Measurements from ENCODE around the gene FKBP4.

Gene FKBP4

DNA sequence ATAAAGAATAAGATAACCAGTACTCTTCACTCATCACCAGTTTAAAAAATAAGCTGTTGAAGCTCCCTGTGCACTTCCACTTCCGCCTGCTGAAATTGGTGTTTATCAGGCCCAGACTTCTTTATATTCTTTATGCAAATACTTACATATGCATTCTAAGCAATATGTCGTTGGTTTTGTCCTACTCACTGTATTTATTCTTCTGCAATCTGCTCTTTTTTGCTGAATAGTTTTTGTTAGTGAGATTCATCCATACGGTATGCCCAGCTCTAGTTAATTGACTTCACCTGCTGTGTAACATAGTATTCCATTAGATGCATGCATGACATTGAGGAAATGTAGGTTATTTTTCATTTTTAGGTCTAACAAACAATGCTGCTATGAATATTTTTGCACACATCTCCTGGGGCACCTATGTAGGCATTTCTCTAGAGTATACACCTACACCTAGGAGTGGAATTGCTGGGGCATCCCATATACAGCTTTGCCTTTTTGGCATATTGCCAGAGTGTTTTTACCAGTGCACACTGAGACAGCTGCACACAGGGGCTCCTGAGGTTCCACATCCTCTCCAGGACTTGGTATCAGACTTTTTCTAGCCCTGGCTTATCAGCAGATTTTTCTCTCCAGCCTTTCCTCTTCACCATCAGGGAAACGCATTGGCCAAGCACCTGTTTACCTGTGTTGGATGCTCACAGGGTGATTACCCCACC, 41.1 kb downstream of the FKBP4 start:
- no peak for DNase-seq (ENCODE audit: extremely low spot score)
- ChIA-PET POLR2A (interaction anchor here (0.9 to 2.1 kb wide), 2 partner anchors 9 to 23 kb away, joined by 3 to 6 read pairs; no protein-coding TSS in a partner anchor), CTCF (interaction anchor here (1.0 kb wide), 1 partner anchor 10 kb away, joined by 3 read pairs; no protein-coding TSS in a partner anchor)
- TF ChIP-seq, protein P1, sequence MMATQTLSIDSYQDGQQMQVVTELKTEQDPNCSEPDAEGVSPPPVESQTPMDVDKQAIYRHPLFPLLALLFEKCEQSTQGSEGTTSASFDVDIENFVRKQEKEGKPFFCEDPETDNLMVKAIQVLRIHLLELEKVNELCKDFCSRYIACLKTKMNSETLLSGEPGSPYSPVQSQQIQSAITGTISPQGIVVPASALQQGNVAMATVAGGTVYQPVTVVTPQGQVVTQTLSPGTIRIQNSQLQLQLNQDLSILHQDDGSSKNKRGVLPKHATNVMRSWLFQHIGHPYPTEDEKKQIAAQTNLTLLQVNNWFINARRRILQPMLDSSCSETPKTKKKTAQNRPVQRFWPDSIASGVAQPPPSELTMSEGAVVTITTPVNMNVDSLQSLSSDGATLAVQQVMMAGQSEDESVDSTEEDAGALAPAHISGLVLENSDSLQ (IDR thresholded peaks at IDR 0.05): no peak
- TF ChIP-seq HDGF (IDR thresholded peaks at IDR 0.05; ENCODE audit: borderline replicate concordance): no peak
- TF ChIP-seq BHLHE40 (IDR thresholded peaks at IDR 0.05; ENCODE audit: borderline replicate concordance): no peak
- TF ChIP-seq CTBP1 (IDR thresholded peaks at IDR 0.05; ENCODE audit: borderline replicate concordance): no peak
- no peak for TF ChIP-seq FOXA1 (IDR thresholded peaks at IDR 0.05)
- no peak for TF ChIP-seq ZNF384 (IDR thresholded peaks at IDR 0.05)

DNA sequence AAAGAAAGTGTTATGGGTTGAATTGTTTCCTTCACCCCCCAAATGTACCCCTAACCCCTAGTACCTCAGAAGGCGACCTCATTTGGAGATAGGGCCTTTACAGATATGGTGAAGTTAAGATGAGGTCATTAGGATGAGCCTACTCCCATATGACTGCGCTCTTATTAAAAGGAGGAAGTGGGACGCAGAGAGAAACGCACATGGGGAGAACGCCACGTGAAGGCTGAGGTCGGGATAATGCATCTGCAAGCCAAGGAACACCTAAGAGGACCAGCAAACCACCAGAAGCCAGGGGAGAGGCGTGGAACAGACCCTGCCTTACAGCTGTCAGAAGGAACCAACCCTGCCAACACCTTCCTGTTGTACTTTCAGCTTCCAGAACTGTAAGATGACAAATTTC, 41.8 kb downstream of the FKBP4 start:
- TF ChIP-seq HDGF (IDR thresholded peaks at IDR 0.05; ENCODE audit: borderline replicate concordance) (no peak), FOXA1 (IDR thresholded peaks at IDR 0.05) (no peak), SUZ12 (IDR thresholded peaks at IDR 0.05) (no peak), NFRKB (IDR thresholded peaks at IDR 0.05) (no peak), BHLHE40 (IDR thresholded peaks at IDR 0.05; ENCODE audit: borderline replicate concordance) (no peak), FOXK2 (IDR thresholded peaks at IDR 0.05) (no peak), L3MBTL2 (conservative IDR thresholded peaks at IDR 0.05) (no peak), CTBP1 (IDR thresholded peaks at IDR 0.05; ENCODE audit: borderline replicate concordance) (no peak), FOXM1 (IDR thresholded peaks at IDR 0.05; ENCODE audit: borderline replicate concordance) (no peak), ARNT (IDR thresholded peaks at IDR 0.05) (no peak), ZNF384 (IDR thresholded peaks at IDR 0.05) (no peak), LEF1 (IDR thresholded peaks at IDR 0.05; ENCODE audit: borderline replicate concordance) (no peak), SP1 (IDR thresholded peaks at IDR 0.05) (no peak), ELF4 (IDR thresholded peaks at IDR 0.05) (no peak), TARDBP (IDR thresholded peaks at IDR 0.05) (no peak)
- TF ChIP-seq, protein P1 (IDR thresholded peaks at IDR 0.05): no peak
- no peak for DNase-seq (ENCODE audit: extremely low spot score)
- POLR2A ChIA-PET: interaction anchor here (0.9 kb wide), 1 partner anchor 8 kb away, joined by 3 read pairs; no protein-coding TSS in a partner anchor
- CTCF ChIA-PET: no interaction called here

DNA sequence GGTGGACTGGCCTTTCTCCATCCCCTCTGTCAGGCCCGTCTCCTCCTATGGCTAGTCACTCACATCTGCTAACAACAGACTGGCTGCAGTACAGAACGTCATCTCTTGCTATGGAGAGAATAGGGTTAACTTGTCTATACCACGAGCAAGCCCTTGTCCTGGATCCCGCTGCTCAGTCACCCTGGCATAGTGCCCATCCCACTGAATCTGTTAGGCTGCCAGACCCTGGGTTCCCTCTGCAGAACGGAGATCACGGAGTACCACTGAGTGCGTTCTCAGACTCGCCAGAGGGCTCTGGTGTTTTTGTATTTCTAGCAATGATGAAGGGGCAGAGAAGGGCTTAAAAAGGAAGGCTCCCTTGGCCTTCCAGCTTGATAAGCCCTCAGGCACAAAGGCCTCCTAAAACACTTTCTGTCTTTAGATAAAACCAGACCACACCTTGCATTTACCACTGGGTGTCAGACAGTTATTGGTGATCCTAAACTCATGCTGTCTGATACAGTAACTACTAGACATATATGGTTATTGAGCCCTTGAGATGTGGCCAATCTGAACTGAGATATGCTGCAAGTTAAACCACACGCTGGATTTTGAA, 46.4 kb downstream of the FKBP4 start:
- CTCF ChIA-PET: no interaction called here
- TF ChIP-seq HDGF (IDR thresholded peaks at IDR 0.05; ENCODE audit: borderline replicate concordance): no peak
- no peak for TF ChIP-seq TARDBP (IDR thresholded peaks at IDR 0.05)
- TF ChIP-seq, protein P1 (IDR thresholded peaks at IDR 0.05): no peak
- TF ChIP-seq FOXK2 (IDR thresholded peaks at IDR 0.05): no peak
- POLR2A ChIA-PET: no interaction called here
- DNase-seq (ENCODE audit: extremely low spot score): no peak

DNA sequence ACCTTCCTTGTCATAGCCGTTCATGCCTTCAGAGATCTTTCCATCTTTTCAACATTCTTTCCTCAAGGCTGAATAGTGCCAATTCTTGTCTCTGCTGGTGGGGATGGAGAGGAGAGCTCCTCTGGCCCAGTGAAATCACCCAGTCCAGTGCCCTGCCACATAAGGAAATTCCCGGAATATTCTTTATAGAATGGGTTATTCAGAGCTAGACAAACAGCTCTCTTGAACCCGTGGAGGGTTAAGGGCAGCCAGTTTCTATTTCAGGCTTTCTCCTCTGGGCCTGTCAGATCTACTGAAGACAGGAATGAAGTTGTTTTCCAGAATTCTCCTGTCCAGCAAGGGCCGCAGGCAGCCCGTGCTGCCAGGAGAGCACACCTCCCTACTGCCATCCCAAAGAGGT, 48.2 kb downstream of the FKBP4 start:
- ChIA-PET POLR2A (no interaction called here), CTCF (no interaction called here)
- DNase-seq (ENCODE audit: extremely low spot score): no peak
- no peak for TF ChIP-seq ARNT (IDR thresholded peaks at IDR 0.05)
- no peak for TF ChIP-seq TARDBP (IDR thresholded peaks at IDR 0.05)
- no peak for TF ChIP-seq FOXM1 (IDR thresholded peaks at IDR 0.05; ENCODE audit: borderline replicate concordance)
- no peak for TF ChIP-seq FOXK2 (IDR thresholded peaks at IDR 0.05)
- no peak for TF ChIP-seq SUZ12 (IDR thresholded peaks at IDR 0.05)
- no peak for TF ChIP-seq BHLHE40 (IDR thresholded peaks at IDR 0.05; ENCODE audit: borderline replicate concordance)
- TF ChIP-seq ELF4 (IDR thresholded peaks at IDR 0.05): no peak
- no peak for TF ChIP-seq CTBP1 (IDR thresholded peaks at IDR 0.05; ENCODE audit: borderline replicate concordance)
- TF ChIP-seq NFRKB (IDR thresholded peaks at IDR 0.05): no peak
- TF ChIP-seq, protein P1 (IDR thresholded peaks at IDR 0.05): no peak
- TF ChIP-seq FOXA1 (IDR thresholded peaks at IDR 0.05): no peak
- TF ChIP-seq L3MBTL2 (conservative IDR thresholded peaks at IDR 0.05): no peak
- TF ChIP-seq SP1 (IDR thresholded peaks at IDR 0.05): no peak
- TF ChIP-seq HDGF (IDR thresholded peaks at IDR 0.05; ENCODE audit: borderline replicate concordance): no peak
- TF ChIP-seq ZNF384 (IDR thresholded peaks at IDR 0.05): no peak
- TF ChIP-seq LEF1 (IDR thresholded peaks at IDR 0.05; ENCODE audit: borderline replicate concordance): no peak

DNA sequence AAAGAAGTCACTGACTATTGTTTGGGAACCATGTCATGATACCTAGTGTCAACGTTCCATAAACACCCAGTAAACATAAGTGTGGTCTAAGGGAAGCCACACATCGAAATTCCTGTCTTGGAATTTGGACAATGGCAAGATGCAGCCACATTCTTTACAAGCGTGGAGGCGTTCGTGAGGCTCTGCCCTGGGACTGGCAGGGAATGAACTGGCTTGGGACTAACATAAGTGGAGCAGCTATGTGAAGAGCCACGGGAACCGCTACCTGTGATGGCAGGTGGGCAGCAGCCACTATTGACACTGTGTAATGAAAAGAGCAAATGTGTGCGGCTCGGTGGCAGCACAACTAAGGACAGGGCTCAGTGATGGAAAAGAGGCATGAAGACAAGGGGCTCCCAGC, 50.0 kb downstream of the FKBP4 start:
- no peak for DNase-seq (ENCODE audit: extremely low spot score)
- TF ChIP-seq LEF1 (IDR thresholded peaks at IDR 0.05; ENCODE audit: borderline replicate concordance) (no peak), ZNF384 (IDR thresholded peaks at IDR 0.05) (no peak), NFRKB (IDR thresholded peaks at IDR 0.05) (no peak), TARDBP (IDR thresholded peaks at IDR 0.05) (no peak), SP1 (IDR thresholded peaks at IDR 0.05) (no peak), HDGF (IDR thresholded peaks at IDR 0.05; ENCODE audit: borderline replicate concordance) (no peak), L3MBTL2 (conservative IDR thresholded peaks at IDR 0.05) (no peak), SUZ12 (IDR thresholded peaks at IDR 0.05) (no peak), BHLHE40 (IDR thresholded peaks at IDR 0.05; ENCODE audit: borderline replicate concordance) (no peak), ARNT (IDR thresholded peaks at IDR 0.05) (no peak), FOXA1 (IDR thresholded peaks at IDR 0.05) (no peak)
- TF ChIP-seq, protein P1 (IDR thresholded peaks at IDR 0.05): no peak
- CTCF ChIA-PET: interaction anchor here (0.6 to 1.9 kb wide), 6 partner anchors 9 to 571 kb away, joined by 3 to 17 read pairs (median 4); no protein-coding TSS in a partner anchor
- POLR2A ChIA-PET: interaction anchor here (1.1 to 2.1 kb wide), 5 partner anchors 9 to 49 kb away, joined by 3 to 9 read pairs (median 5); partner anchors contain the start of genes FKBP4, FOXM1, ITFG2 and RHNO1

Measured in HEK293T (cell line).